K562 (cell line): Measurements from ENCODE around the gene TUBB2A. TPM values are rescaled to one million over a fixed set of nuclear protein-coding genes. Genes with fewer than 3 reads are reported as not detected.

Experiments
- EHMT2 ChIP-seq: fragments of 450-650 bp; IDR thresholded peaks from 2 replicates; pipeline ENCODE4 v1.6.1; 2018; ENCODE audit warnings: antibody characterized with exemption
- KDM1A ChIP-seq, 2 experiments: fragments of 450-650 bp; IDR thresholded peaks; 2 replicates each; pipeline ENCODE4 v1.6.1; 2016; ENCODE audit warnings: mild to moderate bottlenecking in 2 of 2
- MNT ChIP-seq, 2 experiments: fragments of 450-650 bp; conservative IDR thresholded peaks; 2 replicates each; pipeline ENCODE4 v1.6.1; 2017; ENCODE audit warnings: mild to moderate bottlenecking in 2 of 2, moderate library complexity in 2 of 2
- NBN ChIP-seq: fragments of 450-650 bp; IDR thresholded peaks from 2 replicates; pipeline ENCODE4 v1.6.1; 2016; ENCODE audit warnings: low read depth, mild to moderate bottlenecking
- PHTF2 ChIP-seq: fragments of 250-450 bp; sonication (Bioruptor Pico); IDR thresholded peaks from 2 replicates; pipeline ENCODE4 v1.5.0; 2021; ENCODE audit warnings: mild to moderate bottlenecking
- SMARCB1 ChIP-seq: IDR thresholded peaks from 2 replicates; pipeline ENCODE4 v1.6.1; 2011; ENCODE audit warnings: improper control_type of control experiment, low read depth; ENCODE audit not compliant: insufficient read length
- TSHZ1 ChIP-seq: fragments of 250-450 bp; sonication (Bioruptor Pico); IDR thresholded peaks from 2 replicates; pipeline ENCODE4 v1.4.0; 2020; ENCODE audit warnings: mild to moderate bottlenecking, moderate library complexity
- VEZF1 ChIP-seq: fragments of 200-800 bp; sonication (Bioruptor generic); IDR thresholded peaks from 2 replicates; pipeline ENCODE4 v1.6.1; 2017; ENCODE audit warnings: missing genetic modification characterization, missing compliant biosample characterization
- ZFP36 ChIP-seq: fragments of 150-350 bp; IDR thresholded peaks from 2 replicates; pipeline ENCODE4 v1.6.1; 2018; ENCODE audit warnings: low read length, low read depth; ENCODE audit not compliant: partially characterized antibody
- ZNF174 ChIP-seq: fragments of 250-450 bp; sonication (Bioruptor Pico); IDR thresholded peaks from 2 replicates; pipeline ENCODE4 v1.4.0; 2020; ENCODE audit warnings: mild to moderate bottlenecking
- ZNF318 ChIP-seq, 2 experiments: fragments of 450-650 bp; IDR thresholded peaks; 2 replicates each; pipeline ENCODE4 v1.6.1; 2016; ENCODE audit warnings: mild to moderate bottlenecking in 2 of 2, borderline replicate concordance in 1 of 2, low read depth in 1 of 2, moderate library complexity in 1 of 2
- polyA plus RNA-seq, 8 experiments: library from polyadenylated mRNA; depleted of rRNA in 4 of 8; stranded (reverse) in 5 of 8; unstranded in 3 of 8; fragments of >200 nt; fragmentation: Nextera tagmentation in 2 of 8; fragmentation: Illumina TruSeq in 1 of 8; extraction: Ambion mirVana in 2 of 8; extraction: Trizol in 1 of 8; gene quantifications; 2 replicates each; pipeline versions ENCODE4 v1.2.1 to v1.2.3, GENCODE V29; 2011 to 2014; ENCODE audit warnings: inconsistent platforms in 1 of 8, missing spikeins in 1 of 8
- total RNA-seq, 7 experiments: library from RNA; depleted of rRNA in 6 of 7; stranded (reverse); fragments of >200 nt in 6 of 7; fragmentation: Illumina TruSeq in 2 of 7; extraction: Trizol in 2 of 7; gene quantifications; 2 replicates each; pipeline versions ENCODE4 v1.2.1 to v1.2.3, GENCODE V29; 2011 to 2021; ENCODE audit warnings: low replicate concordance in 1 of 7

Gene TUBB2A
- total and polyA plus RNA-seq, 9 of the 15 experiments (the other 6 are each of a cell fraction or from before 2014, with no cell fraction given): 3.6 to 92.1 (median 45.6) TPM

GRCh38 chr6:3195695-3196497 lies 38.6 kb upstream of the TUBB2A start (continued):
- peak; percentile 70 for TF ChIP-seq VEZF1 (CRISPR knock-in tag)
- TF ChIP-seq NBN: 0 out of 2 replicates have a peak, but pooled peaks have one; percentile 66
- no peak for TF ChIP-seq ZFP36
- no peak for TF ChIP-seq PHTF2 (CRISPR knock-in tag)
- peak; percentile 45 to 52; a peak in 1 of 4 replicates for TF ChIP-seq MNT (conservative IDR thresholded peaks at IDR 0.05)
- no peak for TF ChIP-seq ZNF318 (IDR thresholded peaks at IDR 0.05; ENCODE audit: borderline replicate concordance in 1 of 2, low read depth in 1 of 2)
- no peak for TF ChIP-seq SMARCB1
- TF ChIP-seq EHMT2: peak; percentile 74; the same call in 1 of the 2 replicates
- no peak for TF ChIP-seq TSHZ1
- TF ChIP-seq KDM1A (IDR thresholded peaks at IDR 0.05): peak in 1 of 2 experiments; percentile 33; a peak in 1 of 4 replicates
- no peak for TF ChIP-seq ZNF174 (CRISPR knock-in tag)
